Left forelimb (tissue), 1 donor: ENCODE measurements around the gene OLFM2.
"Not testable (repeated sequence)": the region's sequence is repeated elsewhere in the genome, so short reads cannot be mapped to it uniquely, and the experiment has no call there.

ENCODE experiments used
- DNase-seq: peaks from one replicate; pipeline ENCODE4 v3.0.0-alpha.2; 2018; ENCODE audit warnings: low spot score

The OLFM2 gene

GRCh38 chr19:9860407-9860806, 75.9 kb downstream of the OLFM2 start:
- no peak for DNase-seq

GRCh38 chr19:9858766-9859165, 77.5 kb downstream of the OLFM2 start:
- no peak for DNase-seq

DNA sequence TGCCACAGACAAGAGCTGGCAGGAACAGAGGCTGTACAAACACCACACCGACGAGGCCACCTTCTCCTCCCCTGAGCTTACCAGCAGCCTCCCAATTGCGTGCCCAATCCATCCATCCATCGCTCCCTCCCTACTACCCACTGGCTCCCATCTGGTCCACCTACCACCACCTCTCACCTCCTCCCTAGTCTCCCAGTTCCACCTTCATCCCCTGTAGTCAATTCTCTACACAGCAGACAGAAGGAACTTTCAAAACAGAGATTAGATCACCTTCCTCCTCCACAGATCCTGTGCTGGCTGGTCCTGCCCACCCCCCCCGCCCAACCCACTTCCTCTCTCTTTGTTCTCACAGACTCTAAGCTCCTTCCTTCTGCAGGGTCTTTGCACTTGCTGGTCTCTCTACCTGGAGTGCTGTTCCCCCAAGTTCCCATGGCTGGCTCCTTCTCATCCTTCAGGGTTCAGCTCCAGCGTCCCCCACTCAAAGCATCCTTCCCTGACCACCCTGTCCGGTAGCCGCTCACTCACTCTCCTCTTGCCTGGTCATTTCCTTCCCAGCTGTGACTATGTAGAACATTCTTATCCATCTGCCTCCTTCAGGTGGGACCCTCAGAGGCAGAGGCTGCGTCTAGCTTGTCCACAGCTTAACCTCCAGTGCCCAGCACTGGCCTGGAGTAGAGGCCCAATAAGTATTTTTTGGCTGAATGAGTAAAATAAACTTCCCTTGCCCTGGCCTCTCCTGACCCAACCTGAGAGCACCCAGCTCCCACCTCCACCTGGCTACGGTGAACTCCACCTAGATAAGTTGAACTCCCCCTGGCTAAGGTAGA, 78.2 kb downstream of the OLFM2 start:
- DNase-seq, result no peak

GRCh38 chr19:9857076-9857721, 79.1 kb downstream of the OLFM2 start:
- no peak for DNase-seq

GRCh38 chr19:9856609-9857008, 79.7 kb downstream of the OLFM2 start:
- DNase-seq, result no peak

DNA sequence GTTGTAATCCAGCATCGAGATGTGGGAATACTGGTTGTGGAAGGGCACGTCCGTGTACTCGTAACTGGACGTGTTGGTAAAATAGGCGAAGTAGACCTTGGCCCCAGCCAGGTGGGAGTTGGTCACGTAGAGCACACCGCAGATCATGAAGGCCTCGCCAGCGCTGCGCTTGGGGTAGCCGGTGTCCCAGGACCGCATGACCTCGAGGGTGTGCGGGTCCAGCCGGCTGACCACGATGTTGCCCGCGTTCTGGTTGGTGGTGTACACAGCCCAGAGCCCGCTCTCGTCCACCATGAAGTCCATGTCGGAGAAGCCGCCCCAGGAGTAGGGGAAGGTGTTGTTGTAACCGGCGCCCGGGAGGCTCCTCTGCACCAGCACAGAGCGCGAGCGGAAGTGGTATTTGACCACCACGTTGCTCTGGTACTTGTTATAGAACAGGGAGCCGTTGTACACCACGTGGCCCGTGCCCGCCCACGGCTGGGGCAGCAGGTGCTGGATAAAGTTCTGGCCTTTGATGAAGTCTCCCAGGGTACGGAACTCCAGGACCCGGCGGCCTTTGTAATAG, 82.0 kb downstream of the OLFM2 start:
- DNase-seq, result no peak

DNA sequence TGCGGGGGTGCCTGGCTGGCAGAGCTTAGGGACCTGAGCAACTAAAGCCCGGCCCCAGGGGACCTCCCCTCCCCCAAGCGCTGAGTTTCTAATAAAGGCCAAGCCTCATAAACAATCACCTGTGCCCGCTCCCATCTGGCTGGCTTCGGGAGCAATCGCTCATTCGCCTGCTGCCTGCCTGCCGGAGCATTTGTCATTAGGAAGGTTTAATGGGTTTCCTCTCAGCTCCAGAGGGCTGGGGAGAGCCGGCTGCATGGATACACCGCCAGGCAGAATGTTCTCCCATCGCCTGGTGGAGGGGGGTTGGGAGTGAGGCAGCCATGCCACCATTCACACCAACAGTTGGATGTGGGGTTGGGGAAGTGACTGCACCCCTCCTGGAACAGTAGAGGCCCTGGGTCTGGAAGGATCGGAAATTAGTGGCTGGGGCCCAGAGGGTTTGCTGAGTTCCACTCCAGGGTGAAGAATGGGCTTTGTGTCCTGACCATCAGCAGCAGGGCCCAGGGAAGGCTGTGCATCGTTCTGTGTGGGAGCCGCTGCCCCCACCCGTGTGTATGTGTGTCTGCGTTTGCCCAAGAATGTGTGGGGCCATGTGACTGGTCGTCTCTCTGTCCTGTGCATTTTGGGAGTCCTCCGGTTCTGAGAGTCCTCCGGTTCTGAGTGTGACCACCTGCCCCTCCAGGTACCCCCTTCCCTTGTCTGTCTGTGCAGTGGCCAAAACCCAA, 85.9 kb downstream of the OLFM2 start:
- no peak for DNase-seq

DNA sequence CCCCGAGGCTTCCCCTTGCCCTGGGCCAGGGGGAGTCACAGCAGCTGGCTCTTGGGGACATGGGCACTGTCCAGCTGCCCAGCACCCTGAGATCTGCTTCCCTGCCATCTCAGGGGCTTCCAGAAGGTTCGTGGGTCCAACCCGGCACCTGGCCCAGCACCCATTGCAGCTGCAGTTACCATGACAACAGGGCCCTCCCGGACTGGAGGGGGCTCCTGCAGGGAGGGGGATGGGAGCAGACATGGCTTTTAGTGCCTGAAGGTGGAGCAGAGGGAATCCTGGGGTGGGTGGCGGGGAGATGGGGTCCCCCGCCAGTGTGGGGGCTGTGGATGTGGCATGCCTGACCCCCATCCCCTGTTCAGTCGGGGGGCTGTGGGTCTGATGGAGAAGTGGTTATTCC, 86.5 kb downstream of the OLFM2 start:
- no peak for DNase-seq

- DNase-seq, result no peak
Measured at GRCh38 chr19:9848762-9849161, 87.6 kb downstream of the OLFM2 start.

DNA sequence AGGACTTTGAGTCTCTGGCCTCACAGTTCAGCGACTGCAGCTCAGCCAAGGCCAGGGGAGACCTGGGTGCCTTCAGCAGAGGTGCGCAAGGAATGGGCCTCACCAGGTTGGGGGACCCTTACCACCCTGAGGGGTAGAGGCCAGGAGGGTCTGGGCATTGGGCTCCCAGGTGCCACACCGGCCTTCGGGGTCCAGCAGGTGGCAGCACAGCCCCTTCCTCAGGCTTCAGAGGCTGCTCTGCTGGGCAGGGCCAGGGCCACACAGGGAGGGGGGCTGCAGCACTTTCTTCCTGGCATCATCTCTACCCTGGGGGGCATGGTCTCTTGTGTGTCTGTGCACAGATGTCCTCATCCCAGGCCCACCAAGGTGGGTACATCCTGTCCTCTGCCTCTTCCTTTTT, 88.3 kb downstream of the OLFM2 start:
- DNase-seq, result no peak

DNA sequence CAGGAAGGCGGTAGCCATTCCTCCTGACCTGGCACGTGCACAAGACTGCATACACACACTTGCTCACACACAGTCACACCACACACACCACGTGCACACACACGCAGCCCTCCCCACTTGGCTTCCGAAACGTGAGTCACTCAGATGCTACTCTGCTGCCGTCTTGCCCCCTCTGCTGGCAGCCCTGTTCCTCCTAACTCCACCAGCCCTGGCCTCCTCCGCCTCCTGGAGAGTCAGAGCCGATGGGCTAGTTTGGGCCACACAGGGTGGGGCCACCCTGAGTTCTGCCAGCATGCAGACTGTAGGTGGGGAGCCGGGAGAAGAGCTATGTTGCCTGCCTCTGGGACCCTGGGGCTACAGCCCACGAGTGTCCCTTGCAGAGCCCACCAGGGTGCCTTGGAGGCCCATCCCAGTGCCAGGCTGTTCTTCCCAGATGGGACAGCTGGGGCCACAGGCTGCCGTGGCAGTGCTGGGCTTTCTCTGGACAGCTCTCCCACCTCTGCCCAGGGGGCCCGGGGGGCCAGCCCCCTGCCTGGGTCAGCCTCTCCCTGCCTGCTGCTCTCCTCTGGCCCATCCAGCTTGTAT, 89.1 kb downstream of the OLFM2 start:
- DNase-seq, result no peak

DNA sequence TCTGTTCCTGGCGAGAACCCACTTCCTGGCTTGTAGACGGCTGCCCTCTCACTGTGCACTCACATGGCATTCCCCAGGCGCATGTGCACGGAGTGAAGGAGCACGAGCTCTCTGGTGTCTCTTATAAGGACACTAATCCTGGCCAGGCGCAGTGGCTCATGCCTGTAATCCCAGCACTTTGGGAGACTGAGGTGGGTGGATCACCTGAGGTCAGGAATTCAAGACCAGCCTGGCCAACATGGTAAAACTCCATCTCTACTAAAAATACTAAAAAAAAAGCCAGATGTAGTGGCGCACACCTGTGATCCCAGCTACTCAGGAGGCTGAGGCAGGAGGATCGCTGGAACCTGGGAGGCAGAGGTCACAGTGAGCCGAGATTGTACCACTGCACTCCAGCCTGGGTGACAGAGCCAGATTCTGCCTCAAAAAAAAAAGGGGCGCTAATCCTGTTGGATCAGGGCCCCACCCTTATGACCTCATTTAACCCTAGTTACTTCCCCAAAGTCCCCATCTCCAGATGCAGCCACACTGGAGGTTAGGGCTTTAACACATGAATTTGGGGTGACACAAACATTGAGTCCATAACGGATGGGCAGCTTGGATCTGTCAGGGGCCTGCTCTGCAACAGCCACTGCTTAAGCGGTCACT, 92.6 kb downstream of the OLFM2 start:
- DNase-seq, result not testable (repeated sequence)

DNA sequence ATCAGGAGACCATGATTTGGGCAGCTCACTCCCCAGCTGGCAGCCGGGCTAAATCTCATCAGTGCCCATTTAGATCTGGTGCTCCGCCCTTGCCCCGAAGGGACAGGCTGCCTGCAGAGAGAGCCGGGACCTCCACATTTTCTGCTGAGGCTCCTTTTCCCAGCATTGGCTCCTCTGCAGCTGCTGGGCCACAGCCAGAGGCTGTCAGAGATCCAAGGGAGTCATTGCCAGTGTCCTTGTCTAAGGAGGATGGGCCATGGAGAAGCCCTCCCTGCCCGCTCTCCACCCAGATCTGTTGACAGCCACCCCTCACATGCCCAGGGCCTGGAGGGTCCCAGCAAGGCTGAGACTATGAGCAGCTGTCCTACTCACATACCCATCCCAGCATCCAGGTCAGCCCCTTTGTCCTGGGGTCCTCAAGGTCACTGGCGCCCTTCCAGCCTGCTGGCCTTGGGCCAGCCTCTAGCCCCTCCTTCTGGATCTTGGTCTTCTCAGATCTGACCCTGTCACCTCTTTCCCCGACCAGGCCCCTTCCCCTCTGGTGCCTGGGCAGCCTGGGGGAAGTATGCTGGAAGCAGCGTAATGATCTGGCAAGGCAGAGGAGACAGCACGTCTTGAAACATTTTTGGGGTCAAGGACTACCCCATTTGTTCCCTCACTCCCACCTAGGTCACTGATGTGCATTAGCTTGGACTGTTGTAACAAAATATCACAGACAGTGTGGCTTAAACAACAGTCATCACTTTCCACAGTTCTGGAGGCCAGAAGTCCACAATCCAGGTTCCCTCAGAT, 93.3 kb downstream of the OLFM2 start:
- no peak for DNase-seq

DNA sequence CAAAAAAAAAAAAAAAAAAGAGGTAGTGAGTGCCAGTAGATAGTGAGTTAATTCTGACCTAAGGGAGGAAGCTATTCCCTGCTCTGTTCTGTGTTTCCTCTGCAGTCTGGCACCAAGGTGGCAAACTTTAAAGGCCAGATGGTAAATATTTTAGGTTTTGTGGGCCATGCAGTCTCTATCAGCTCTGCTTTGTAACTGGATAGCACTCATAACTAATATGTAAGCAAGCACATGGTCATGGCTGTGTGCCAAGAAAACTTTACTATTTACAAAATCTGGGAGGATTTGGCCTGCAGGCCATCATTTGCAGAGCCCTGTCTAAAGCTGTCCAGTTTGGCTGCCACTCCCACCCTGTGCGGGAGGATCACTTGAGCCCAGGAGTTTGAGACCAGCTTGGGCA, 96.9 kb downstream of the OLFM2 start:
- no peak for DNase-seq

GRCh38 chr19:9838324-9838723, 98.0 kb downstream of the OLFM2 start:
- DNase-seq, result no peak

GRCh38 chr19:9836021-9836420, 100.3 kb downstream of the OLFM2 start:
- DNase-seq, result no peak

GRCh38 chr19:9835507-9835949, 100.8 kb downstream of the OLFM2 start:
- no peak for DNase-seq

DNA sequence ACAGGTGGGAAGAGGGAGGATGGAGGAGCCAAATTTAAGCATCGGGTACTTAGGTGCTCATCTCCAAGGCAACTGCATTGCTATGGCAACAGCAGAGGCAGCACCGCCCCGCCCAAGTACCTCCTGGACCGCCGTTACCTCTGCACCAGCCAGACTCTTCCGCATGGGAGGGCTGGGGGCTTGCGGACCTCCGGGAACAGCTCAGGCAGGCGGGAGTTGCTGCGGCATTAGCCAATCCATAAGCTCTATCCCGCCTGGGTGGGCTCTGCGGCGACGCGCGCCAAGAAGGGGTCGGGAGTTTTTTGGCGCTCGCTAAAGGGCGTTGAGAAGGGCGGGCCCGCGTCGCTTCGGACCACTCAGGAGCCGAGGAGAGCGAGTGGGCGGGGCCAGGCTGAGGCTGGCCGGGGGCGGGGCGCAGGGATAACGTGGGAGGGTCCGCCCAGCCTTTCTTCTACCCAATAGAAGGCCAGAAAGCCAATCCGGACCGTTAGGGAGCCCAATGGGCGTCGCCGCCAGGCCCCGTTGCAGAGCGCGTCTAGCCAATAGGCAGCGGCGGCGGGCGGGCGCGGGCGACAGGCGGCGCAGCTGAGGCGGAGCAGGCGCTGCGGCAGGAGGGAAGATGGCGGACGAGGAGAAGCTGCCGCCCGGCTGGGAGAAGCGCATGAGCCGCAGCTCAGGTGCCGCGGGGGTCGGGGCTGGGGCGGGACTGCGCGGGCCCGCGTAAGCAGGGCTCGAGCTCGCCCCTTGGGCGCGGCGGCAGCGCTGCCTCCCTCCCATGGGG, 101.4 kb downstream of the OLFM2 start, which contains the start of gene PIN1:
PIN1 (plus strand) TSS at position 593 of the 781 bp plus-strand sequence; CDS start at position 620, 27 bp downstream.
- DNase-seq, result peak; percentile 100

DNA sequence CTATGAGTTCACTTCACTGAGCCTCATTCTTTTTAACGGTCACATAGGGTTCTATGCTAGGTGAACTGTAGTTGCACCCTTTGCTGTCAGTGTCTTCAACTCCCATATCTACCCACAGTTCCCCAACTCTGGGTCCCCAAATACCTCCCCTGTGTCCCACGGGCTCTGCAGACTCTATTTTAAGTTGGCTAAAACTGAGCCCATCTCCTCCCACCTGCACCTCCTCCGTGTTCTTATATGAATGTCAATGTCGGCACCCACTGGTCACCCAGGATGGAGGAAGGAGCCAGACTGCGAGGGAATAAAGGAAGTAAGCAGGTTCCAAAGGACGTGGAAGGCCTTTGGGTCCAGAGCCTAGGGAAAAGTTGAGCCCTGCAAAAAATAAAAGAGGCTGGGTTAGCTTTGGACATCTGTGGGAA, 102.0 kb downstream of the OLFM2 start:
- no peak for DNase-seq

- DNase-seq, result no peak
Measured at GRCh38 chr19:9828551-9829063, 107.7 kb downstream of the OLFM2 start.
